GM21786 (cell line): Measurements from ENCODE around the gene RAD1.
"Not testable (repeated sequence)": the region's sequence is repeated elsewhere in the genome, so short reads cannot be mapped to it uniquely, and the experiment has no call there.

ENCODE experiments used
- ATAC-seq: cut with Tn5 transposase; IDR thresholded peaks from one replicate; pipeline ENCODE4 v1.9.1; 2021; ENCODE audit not compliant: unreplicated experiment

Gene RAD1, protein sequence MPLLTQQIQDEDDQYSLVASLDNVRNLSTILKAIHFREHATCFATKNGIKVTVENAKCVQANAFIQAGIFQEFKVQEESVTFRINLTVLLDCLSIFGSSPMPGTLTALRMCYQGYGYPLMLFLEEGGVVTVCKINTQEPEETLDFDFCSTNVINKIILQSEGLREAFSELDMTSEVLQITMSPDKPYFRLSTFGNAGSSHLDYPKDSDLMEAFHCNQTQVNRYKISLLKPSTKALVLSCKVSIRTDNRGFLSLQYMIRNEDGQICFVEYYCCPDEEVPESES

GRCh38 chr5:34915139-34915855 is at the start of gene RAD1, which contains the start of gene BRIX1:
Gene RAD1 (minus strand): TSS chr5:34915504. CDS start chr5:34914892, 612 bp downstream.
Gene BRIX1 (plus strand): TSS chr5:34915711. CDS start chr5:34915739, 28 bp downstream.
- ATAC-seq: peak; percentile 97

- ATAC-seq: peak; percentile 96
Observed at GRCh38 chr5:34959323-34959722, 44.0 kb upstream of the RAD1 start.

DNA sequence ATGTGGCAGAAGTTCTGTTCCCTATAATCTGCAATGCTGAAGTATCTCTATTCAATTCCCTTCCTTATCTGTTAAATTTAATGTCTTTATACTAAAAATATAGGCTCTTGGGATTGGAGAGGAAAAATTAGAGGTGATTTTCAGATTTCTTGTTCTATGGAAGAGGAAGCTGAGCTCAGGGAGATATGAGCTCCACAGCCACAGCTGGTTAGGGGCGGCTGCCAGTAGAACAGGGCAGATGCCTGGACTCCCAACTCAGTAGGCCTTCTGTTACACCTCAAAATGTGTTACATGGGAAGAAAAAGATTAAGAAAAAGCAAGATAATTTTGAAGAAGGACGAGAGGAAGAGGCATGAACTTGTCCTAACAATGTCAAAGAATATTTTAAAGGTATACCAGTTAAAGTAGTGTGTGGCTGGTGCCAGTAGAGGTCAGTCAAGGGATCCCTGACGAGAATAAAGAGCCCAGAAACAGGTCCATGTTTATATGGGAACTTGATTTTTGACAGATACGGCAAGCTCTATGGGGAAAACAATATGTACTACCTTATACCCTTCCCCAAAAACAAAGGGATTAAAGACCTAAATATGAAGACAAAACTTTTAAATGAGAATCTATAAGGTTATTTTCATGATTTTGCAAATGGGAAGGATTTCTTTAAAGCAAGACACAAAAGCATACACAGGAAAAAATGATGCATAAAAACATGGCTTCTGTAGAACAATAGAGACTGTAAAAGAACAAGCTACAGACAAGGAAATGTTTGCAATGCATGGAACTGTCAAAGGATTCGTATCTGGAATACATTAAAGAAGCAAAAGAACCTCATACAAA is 42.8 kb upstream of the RAD1 start:
- ATAC-seq: no peak

DNA sequence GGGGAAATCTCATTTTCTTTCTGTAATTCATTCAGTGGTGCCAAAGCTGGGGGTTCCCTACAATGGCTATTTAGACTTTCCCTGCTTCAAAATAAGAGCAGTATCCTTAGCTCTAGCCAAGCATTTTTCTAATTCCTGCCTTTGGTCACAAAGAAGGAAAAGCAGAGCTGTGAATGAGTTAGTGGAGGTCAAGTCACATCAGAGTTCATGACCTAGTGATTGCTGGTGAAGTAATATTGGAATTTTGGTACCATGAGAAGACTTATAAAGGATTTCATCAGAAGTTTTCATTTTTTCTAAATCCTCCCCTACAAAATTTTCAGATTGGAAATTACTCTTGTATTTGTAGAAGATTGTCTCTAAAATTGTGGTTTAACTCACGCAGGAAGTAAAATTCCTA is 42.0 kb upstream of the RAD1 start:
- no peak for ATAC-seq

- no peak for ATAC-seq
Observed at GRCh38 chr5:34944460-34945047, 29.2 kb upstream of the RAD1 start.

DNA sequence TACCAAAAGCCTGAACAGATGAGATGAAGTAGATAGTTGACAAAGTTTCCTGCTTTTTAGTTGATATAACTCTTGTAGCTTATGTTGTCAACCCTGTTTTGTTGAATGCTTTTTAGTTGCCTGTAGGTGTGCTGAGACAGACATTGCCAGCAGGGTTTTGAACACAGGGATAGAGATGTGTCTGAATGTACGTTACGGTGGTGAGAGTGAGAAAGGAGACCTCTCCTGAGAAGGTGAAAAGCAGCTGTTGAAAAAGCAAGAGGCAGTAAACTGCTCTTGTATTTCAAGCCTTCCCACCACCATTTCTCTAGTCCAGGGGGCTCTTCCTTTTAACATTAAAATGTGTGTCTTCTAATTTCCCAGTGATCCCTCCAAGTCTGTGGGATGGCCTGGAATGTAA is 28.7 kb upstream of the RAD1 start:
- no peak for ATAC-seq

DNA sequence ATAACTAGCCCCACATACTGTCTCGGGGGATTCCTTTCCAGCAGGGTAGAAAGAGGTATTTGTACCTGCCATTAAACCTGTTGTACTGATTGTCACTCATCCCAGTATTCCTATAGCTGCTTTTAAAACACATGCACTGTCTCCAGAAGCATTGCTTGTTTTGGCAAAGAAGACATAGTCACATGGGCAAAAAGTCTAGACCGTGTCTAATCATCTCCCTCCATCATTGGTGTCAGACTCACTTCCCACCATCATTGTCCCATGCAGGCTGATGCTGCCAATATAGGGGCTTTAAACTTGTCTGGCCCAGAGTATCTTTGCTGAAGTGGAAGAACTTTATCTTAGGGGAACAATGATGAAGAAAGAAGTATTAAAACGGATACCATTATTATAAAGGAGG is 26.6 kb upstream of the RAD1 start:
- ATAC-seq: no peak

- no peak for ATAC-seq
Observed at GRCh38 chr5:34932947-34933346, 17.6 kb upstream of the RAD1 start.

DNA sequence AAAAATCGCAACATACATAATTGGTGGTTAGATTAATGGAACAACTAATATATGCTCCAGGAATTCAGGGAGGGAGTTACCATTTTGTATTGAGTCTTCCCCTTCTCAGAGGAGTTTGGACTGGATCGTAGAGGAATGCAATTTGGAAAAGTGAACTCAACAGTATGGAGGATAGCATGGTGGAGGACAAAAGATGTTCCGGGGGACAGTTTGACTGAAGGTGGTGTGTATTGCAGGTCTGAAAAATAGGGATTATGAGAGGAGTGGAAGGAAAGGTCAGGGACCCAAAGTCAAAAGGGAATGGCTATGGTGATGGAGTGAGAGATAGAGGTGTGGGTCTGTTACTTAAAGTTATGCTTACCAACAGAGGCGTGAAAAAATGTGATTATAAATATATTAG is 15.6 kb upstream of the RAD1 start:
- ATAC-seq: no peak

DNA sequence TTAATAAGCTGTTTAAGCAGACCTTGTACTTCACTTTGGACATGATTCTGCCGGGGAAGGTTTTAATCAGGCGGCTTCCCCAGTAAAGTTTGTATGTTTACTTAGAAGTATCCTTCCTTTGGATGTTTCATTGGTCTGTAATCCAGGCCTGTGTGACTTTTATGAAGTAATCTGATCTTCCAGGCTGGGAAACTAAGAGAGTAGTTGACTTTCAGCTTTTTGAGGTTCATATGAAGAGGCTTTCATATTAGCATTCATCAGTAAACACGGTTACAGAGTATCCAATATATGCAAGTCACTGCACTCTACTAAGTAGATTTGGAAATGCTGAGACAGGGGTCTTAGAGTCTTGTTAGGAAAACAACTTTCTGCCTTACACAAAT is 15.1 kb upstream of the RAD1 start:
- no peak for ATAC-seq

GRCh38 chr5:34929720-34930461 is 14.6 kb upstream of the RAD1 start:
- peak; percentile 59 for ATAC-seq

- ATAC-seq: peak; percentile 84
Observed at GRCh38 chr5:34929134-34929719, 13.9 kb upstream of the RAD1 start, which contains the start of gene DNAJC21. Gene DNAJC21 (plus strand): TSS chr5:34929559. CDS start chr5:34929820, 261 bp downstream.

- ATAC-seq: no peak
Observed at GRCh38 chr5:34928267-34928666, 13.0 kb upstream of the RAD1 start.

DNA sequence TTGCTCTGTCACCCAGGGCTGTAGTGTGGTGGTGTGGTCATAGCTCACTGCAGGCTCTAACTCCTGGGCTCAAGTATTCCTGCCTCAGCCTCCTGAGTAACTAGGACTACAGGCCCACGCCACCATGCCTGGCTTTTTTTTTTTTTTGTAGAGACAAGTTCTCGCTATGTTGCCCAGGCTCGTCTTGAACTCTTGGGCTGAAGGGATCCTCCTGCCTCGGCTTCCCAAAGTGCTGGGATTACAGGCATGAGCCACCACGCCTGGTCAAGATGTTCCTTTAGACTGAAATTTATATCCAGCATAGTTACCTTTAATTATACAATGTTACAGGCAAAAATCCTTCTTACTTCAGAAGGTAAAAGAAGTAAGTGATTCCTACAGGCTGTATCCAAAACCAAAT is 12.5 kb upstream of the RAD1 start:
- ATAC-seq: no peak

GRCh38 chr5:34926318-34926888 is 11.1 kb upstream of the RAD1 start:
- no peak for ATAC-seq

DNA sequence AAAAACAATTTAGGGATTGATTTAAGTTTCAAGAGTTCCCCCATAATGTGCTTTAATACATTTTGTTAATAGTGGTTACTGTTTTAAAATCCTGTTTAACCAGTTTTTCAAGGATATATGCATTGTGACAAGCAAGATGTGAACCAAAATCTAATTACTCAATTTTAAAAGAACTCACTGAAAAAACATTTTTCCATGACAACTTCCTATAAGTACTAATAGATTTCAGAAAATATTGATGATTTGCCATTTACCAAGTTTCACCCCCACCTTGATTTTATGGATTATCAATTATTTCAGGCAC is 9.1 kb upstream of the RAD1 start:
- no peak for ATAC-seq

DNA sequence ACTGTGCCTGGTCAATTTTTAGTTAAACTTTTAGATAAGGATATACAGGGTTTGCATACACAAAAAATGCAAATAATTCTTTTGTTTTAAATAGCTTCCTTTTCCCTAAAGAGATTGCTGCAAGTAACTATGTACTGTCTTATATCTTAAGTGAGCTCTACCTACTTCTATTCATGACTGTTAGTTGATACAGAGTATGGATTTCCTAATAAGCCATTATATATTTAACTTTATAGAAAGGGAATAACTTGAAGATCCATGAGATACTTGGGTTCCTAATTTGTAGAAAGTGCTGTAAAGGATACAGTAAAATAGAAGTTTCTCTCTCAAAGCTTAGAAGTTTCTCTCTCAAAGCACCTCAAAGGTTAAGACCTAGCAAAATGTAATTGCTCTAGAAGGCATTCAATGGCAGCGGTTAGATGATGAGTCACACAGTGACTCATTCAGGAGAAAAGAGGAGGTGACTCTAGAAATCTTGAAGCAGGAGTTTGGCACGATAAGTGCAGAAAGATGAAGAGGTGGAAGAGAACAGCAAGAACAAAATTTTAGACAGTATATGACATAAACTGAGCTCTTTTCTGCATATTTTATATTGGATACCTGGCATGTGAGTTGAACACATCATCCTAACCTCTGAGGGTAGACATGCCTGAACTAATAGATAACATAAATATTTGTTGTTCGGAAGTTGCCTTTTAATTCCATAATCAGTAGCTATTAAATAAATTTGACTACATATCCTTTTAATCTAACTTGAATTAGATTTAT is 8.6 kb upstream of the RAD1 start:
- ATAC-seq: peak; percentile 58

GRCh38 chr5:34923256-34923655 is 8.0 kb upstream of the RAD1 start:
- ATAC-seq: not testable (repeated sequence)

- no peak for ATAC-seq
Observed at GRCh38 chr5:34919077-34919476, 3.8 kb upstream of the RAD1 start.
